PC-9 (cell line): ENCODE measurements around the gene FOSL2.

Source experiments
- CTCF ChIP-seq: fragments of 200-600 bp; sonication (generic); conservative IDR thresholded peaks from 2 replicates; pipeline ENCODE4 v1.6.1; 2017; ENCODE audit warnings: mixed run types, antibody characterized with exemption, mild to moderate bottlenecking, moderate library complexity
- EZH2 ChIP-seq: fragments of 200-600 bp; sonication (generic); IDR thresholded peaks from 2 replicates; pipeline ENCODE4 v1.8.0; 2017; ENCODE audit warnings: antibody characterized with exemption, low read depth

- TF ChIP-seq CTCF = peak; percentile 97
- TF ChIP-seq EZH2 = no peak
These were observed 60.0 kb downstream of the FOSL2 start for GRCh38 chr2:28452534-28453081.
